Inflammatory macrophage (primary cell): ENCODE results near the gene RHOG.
"Not testable (repeated sequence)": the region's sequence is repeated elsewhere in the genome, so short reads cannot be mapped to it uniquely, and the experiment has no call there.

Experiments
- DNase-seq, 2 donors: peaks; one replicate each; pipeline ENCODE4 v3.0.0-alpha.2; 2020 to 2022

Gene RHOG

GRCh38 chr11:3807909-3808860 is 32.6 kb downstream of the RHOG start, which contains the start of gene PGAP2:
PGAP2 (plus strand) TSS chr11:3808560; CDS start chr11:3811260, 2,700 bp downstream.
- peak; percentile 48 to 72 for DNase-seq

GRCh38 chr11:3803726-3804495 is 36.8 kb downstream of the RHOG start:
- no peak for DNase-seq

GRCh38 chr11:3802011-3802790 is 38.6 kb downstream of the RHOG start:
- DNase-seq: no peak

GRCh38 chr11:3799873-3800272 is 40.9 kb downstream of the RHOG start:
- no peak for DNase-seq

GRCh38 chr11:3799143-3799542 is 41.6 kb downstream of the RHOG start:
- no peak for DNase-seq

GRCh38 chr11:3797329-3798090 is 43.2 kb downstream of the RHOG start, which contains the start of gene NUP98:
NUP98 (minus strand) TSS chr11:3797554; CDS start chr11:3782117, 15,437 bp downstream.
- DNase-seq: peak; percentile 100

GRCh38 chr11:3796801-3797328 is 43.9 kb downstream of the RHOG start:
- peak; percentile 19 to 44 for DNase-seq

- no peak for DNase-seq
Observed at GRCh38 chr11:3796346-3796745, 44.4 kb downstream of the RHOG start.

GRCh38 chr11:3796002-3796311 is 44.8 kb downstream of the RHOG start:
- DNase-seq: no peak

- no peak for DNase-seq
Observed at GRCh38 chr11:3795131-3796001, 45.4 kb downstream of the RHOG start.

- DNase-seq: not testable (repeated sequence)
Observed at GRCh38 chr11:3794387-3794786, 46.4 kb downstream of the RHOG start.

- no peak for DNase-seq
Observed at GRCh38 chr11:3786781-3787428, 53.9 kb downstream of the RHOG start.

- DNase-seq: peak; percentile 51 to 62
Observed at GRCh38 chr11:3783611-3784010, 57.1 kb downstream of the RHOG start.

- DNase-seq: no peak
Observed at GRCh38 chr11:3782963-3783362, 57.8 kb downstream of the RHOG start.

- DNase-seq: peak; percentile 81 to 87
Observed at GRCh38 chr11:3781423-3781822, 59.3 kb downstream of the RHOG start.
